Measurements from ENCODE around the gene RYR2.
"Not testable (repeated sequence)": the region's sequence is repeated elsewhere in the genome, so short reads cannot be mapped to it uniquely, and the experiment has no call there.

The RYR2 gene

GRCh38 chr1:237249120-237249519, 207.1 kb downstream of the RYR2 start:
- no peak for DNase-seq (ENCODE audit: low read depth, low spot score)

GRCh38 chr1:237250055-237250454, 208.1 kb downstream of the RYR2 start:
- DNase-seq (ENCODE audit: low read depth, low spot score), result no peak

GRCh38 chr1:237255071-237255470, 213.1 kb downstream of the RYR2 start:
- DNase-seq (ENCODE audit: low read depth, low spot score), result no peak

- DNase-seq (ENCODE audit: low read depth, low spot score), result no peak
Observed at GRCh38 chr1:237258871-237259270, 216.9 kb downstream of the RYR2 start.

DNA sequence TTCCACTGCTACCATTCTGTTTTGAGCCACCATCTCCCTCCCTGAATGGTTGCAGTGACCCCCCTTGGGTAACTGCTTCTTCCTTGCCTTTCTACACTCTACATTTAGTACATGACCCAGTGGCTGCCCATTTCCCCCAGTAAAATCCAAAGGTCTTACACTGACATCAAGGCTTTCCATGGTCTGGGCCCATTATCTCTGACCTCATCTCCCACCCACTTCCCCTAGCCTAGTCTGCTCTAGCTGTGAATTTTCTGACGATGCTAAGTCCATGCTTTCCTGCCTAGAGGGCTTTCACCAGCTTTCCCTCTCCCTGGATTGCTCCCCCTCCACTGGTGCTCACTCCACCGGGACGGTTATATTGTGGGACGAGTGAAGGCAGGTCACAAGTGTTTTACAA, 219.2 kb downstream of the RYR2 start:
- DNase-seq (ENCODE audit: low read depth, low spot score), result no peak

GRCh38 chr1:237267743-237268142, 225.8 kb downstream of the RYR2 start:
- no peak for DNase-seq (ENCODE audit: low read depth, low spot score)

DNA sequence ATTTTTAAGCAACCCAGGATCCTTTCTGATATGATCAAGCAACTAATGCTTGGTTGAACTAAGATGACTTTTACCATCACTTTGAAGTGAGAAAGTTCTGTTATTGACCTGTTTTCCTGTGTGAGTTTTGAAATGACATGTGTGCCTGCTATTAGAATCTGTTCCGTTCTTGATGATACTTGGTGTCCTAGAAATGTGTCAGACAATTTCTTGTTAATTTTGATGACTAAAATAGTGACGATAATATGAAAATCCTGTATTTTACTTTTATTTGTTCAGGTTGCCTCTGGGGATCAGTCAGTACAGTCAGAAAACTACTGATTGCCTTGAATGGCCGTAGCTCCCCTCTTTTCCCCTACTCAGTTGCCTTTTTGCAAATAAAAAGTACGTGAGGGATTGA, 228.0 kb downstream of the RYR2 start:
- no peak for DNase-seq (ENCODE audit: low read depth, low spot score)

GRCh38 chr1:237270353-237270752, 228.4 kb downstream of the RYR2 start:
- no peak for DNase-seq (ENCODE audit: low read depth, low spot score)

DNA sequence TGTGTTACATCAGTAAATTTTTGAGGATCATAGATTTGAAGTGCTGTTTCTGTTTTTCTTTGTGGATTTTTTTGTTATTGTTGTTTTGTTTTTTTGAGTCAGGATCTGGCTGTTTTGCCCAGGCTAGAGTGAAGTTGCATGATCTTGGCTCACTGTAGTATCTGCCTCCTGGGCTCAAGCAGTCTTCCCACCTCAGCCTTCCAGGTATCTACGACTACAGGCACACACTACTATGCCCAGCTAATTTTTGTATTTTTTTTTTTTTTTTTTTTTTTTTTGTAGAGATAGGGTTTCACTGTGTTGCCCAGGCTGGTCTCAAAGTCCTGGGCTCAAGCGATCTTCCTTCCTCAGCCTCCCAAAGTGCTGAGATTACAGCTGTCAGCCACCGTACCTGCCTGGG, 236.0 kb downstream of the RYR2 start:
- DNase-seq (ENCODE audit: low read depth, low spot score), result not testable (repeated sequence)

DNA sequence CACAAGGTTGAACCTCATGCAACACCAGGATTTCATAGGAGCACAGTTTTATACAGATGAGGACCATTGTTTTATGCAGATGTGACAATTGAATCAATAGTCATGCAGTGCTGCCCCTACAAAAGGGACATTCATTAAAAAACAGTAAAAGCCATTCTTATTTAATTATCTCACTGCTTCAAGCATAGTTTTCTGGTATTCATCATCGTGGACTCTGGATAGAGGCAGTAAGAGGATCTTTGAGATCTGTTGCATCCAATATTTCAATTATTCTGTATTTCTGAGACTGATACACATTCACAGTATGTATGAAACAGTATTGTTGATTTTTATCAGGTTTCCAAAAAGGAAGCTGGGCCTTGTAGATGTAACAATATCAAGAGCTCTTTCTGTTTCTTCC, 237.6 kb downstream of the RYR2 start:
- DNase-seq (ENCODE audit: low read depth, low spot score), result no peak

- DNase-seq (ENCODE audit: low read depth, low spot score), result no peak
Observed at GRCh38 chr1:237281481-237281880, 239.5 kb downstream of the RYR2 start.

- DNase-seq (ENCODE audit: low read depth, low spot score), result no peak
Observed at GRCh38 chr1:237282208-237282783, 240.3 kb downstream of the RYR2 start.

- DNase-seq (ENCODE audit: low read depth, low spot score), result no peak
Observed at GRCh38 chr1:237287876-237288521, 246.0 kb downstream of the RYR2 start.

GRCh38 chr1:237293804-237294203, 251.8 kb downstream of the RYR2 start:
- no peak for DNase-seq (ENCODE audit: low read depth, low spot score)

GRCh38 chr1:237296861-237297260, 254.9 kb downstream of the RYR2 start:
- DNase-seq (ENCODE audit: low read depth, low spot score), result no peak

DNA sequence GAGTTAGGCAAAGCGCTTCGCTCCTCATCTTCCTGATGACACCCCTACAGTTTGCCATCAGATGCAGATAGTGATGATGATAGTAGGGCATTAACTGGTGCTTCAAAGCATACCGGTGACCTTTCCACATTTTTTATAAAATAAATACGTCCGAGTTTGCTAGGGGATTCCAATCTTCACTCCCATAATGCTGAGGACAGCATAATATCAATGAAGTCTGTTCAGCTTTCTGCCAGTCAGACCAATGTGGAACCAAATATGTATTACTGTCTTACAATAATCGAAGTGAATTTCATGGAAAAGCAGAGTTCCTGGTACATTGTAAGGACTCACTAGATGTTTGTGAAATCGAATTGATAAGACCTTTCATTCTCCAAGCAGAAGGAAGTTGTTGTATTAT, 258.7 kb downstream of the RYR2 start:
- DNase-seq (ENCODE audit: low read depth, low spot score), result no peak

DNA sequence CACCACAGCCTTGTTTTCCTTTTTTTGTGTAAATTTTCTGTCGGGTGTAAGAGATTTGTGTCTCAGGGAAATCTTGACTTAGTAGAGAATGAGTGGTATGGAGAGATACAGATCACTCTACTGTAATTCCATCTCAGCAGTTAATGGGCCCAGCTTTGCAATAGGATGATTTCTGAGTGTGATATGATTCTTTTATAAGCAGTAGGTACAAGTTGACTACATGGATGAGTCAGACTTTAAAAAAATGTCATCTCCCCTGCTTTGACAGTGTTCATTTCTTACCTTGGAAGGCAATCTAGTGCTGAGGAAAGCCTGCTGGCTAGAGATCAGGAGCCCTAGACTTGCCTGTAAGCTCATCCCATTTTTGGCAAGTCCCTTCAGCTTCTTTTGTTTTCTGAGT, 261.9 kb downstream of the RYR2 start:
- no peak for DNase-seq (ENCODE audit: low read depth, low spot score)

GRCh38 chr1:237306726-237307125, 264.7 kb downstream of the RYR2 start:
- DNase-seq (ENCODE audit: low read depth, low spot score), result no peak

- no peak for DNase-seq (ENCODE audit: low read depth, low spot score)
Observed at GRCh38 chr1:237309595-237310118, 267.7 kb downstream of the RYR2 start.

DNA sequence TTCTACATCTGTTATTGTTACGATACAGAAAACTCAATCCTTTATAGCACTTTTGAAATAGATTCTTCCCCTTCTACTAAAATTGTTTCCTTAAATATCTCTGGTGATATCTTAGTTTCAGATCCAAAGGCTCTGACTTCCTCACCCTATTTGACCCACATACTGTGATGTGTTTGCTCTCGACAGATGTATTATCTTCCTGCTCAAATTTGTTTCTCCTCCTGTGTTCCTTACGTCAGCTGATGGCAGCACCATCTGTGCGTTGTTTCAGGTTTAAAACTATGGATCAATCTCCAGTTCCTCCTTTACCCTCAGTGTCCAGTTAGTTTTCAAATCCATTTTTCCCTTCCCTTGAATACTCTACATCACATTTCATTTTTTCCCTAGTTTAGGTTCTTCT, 274.4 kb downstream of the RYR2 start:
- no peak for DNase-seq (ENCODE audit: low read depth, low spot score)

DNA sequence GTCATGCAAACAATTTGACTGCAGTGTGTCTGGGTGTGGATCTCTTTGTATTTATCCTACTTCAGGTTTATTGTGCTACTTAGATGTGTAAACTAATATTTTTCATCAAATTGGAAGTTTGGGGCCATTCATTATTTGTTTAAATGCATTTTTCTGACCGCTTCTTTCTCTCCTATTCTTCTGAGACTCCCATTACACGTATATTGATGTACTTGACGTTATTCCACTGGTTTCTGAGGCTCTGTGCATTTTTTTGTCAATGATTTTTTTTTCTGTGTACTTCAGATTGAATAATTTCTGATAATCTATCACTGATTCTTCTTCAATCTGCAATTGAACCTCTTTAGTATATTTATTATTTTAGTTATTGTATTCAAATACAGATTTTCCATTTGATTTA, 276.8 kb downstream of the RYR2 start:
- no peak for DNase-seq (ENCODE audit: low read depth, low spot score)

- DNase-seq (ENCODE audit: low read depth, low spot score), result no peak
Observed at GRCh38 chr1:237320890-237321289, 278.9 kb downstream of the RYR2 start.

DNA sequence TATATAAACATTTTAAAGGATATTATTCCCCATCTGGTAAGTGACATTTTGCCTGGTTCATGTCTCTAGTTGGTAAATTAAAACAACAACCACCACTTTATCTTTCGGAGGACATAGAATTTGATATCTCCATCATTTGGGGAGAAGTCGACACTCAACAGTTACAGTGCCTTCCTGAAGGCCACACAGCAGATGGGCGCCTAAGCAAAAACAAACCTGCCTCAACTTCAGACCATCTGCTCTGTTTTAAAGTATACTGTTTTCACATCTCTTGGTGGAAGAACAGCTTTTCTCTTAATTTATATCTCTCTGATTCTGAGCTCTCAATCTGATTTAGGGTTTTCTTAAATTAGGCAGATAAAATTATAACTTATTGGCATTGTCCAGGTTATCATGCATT, 282.2 kb downstream of the RYR2 start:
- DNase-seq (ENCODE audit: low read depth, low spot score), result no peak

DNA sequence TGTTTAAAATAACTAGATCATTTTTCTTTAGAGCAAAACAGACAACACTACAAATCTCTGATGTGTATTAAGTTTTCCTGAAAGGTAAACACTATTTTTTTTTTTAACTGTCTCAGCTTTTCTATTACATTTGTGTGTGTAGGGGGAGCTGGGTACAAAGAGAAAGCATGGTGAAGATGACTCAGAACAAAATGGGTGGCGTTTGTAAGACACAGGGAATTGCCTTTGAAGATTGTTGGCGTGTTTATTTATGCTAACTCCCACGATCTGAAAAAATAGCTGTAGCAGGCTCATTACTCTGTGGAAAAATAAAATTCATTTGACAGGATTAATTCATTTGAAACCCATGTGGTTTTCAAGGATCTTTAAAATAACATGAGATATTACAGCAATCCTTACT, 285.1 kb downstream of the RYR2 start:
- DNase-seq (ENCODE audit: low read depth, low spot score), result no peak
